ENCODE results near the gene LIMA1.

Gene LIMA1

GRCh38 chr12:50190859-50191258 is 92.5 kb downstream of the LIMA1 start (continued):
- TF ChIP-seq TOX (CRISPR knock-in tag; IDR thresholded peaks at IDR 0.05; ENCODE audit: borderline replicate concordance) (no peak), ZFP30 (CRISPR knock-in tag; IDR thresholded peaks at IDR 0.05) (no peak), ZC3H10 (CRISPR knock-in tag; IDR thresholded peaks at IDR 0.05) (no peak), TCF4 (CRISPR knock-in tag; IDR thresholded peaks at IDR 0.05; ENCODE audit: borderline replicate concordance) (no peak), CREB5 (CRISPR knock-in tag; IDR thresholded peaks at IDR 0.05; ENCODE audit: low read depth) (no peak), ZNF70 (CRISPR knock-in tag; IDR thresholded peaks at IDR 0.05) (no peak), ZNF565 (CRISPR knock-in tag; conservative IDR thresholded peaks at IDR 0.05; ENCODE audit: low read depth) (no peak), PPARA (CRISPR knock-in tag; IDR thresholded peaks at IDR 0.05; ENCODE audit: borderline replicate concordance) (no peak), ZNF8 (CRISPR knock-in tag; IDR thresholded peaks at IDR 0.05) (no peak), CSRNP3 (CRISPR knock-in tag; IDR thresholded peaks at IDR 0.05) (no peak)

- no peak for TF ChIP-seq RARB (CRISPR knock-in tag; IDR thresholded peaks at IDR 0.05)
- TF ChIP-seq PATZ1 (CRISPR knock-in tag; IDR thresholded peaks at IDR 0.05; ENCODE audit: borderline replicate concordance), result no peak
- no peak for TF ChIP-seq BACH2 (CRISPR knock-in tag; IDR thresholded peaks at IDR 0.05; ENCODE audit: borderline replicate concordance)
- no peak for TF ChIP-seq TOX (CRISPR knock-in tag; IDR thresholded peaks at IDR 0.05; ENCODE audit: borderline replicate concordance)
- TF ChIP-seq POU6F1 (CRISPR knock-in tag; IDR thresholded peaks at IDR 0.05; ENCODE audit: borderline replicate concordance, low read depth), result no peak
- no peak for ATAC-seq
These were observed 94.3 kb downstream of the LIMA1 start for GRCh38 chr12:50188875-50189575.

- no peak; the same call in 2 of the 3 replicates for ATAC-seq
- TF ChIP-seq OSR1 (CRISPR knock-in tag; IDR thresholded peaks at IDR 0.05), result no peak
- no peak for TF ChIP-seq GLIS3 (CRISPR knock-in tag; IDR thresholded peaks at IDR 0.05)
- TF ChIP-seq PATZ1 (CRISPR knock-in tag; IDR thresholded peaks at IDR 0.05; ENCODE audit: borderline replicate concordance), result no peak
- TF ChIP-seq POU6F1 (CRISPR knock-in tag; IDR thresholded peaks at IDR 0.05; ENCODE audit: borderline replicate concordance, low read depth), result no peak
- no peak for TF ChIP-seq ESRRG (CRISPR knock-in tag; IDR thresholded peaks at IDR 0.05)
- TF ChIP-seq PPARA (CRISPR knock-in tag; IDR thresholded peaks at IDR 0.05; ENCODE audit: borderline replicate concordance), result no peak
- no peak for TF ChIP-seq ZFP30 (CRISPR knock-in tag; IDR thresholded peaks at IDR 0.05)
- no peak for TF ChIP-seq ISL1 (CRISPR knock-in tag; IDR thresholded peaks at IDR 0.05)
These were observed 95.0 kb downstream of the LIMA1 start for GRCh38 chr12:50188241-50188781.
